Midbrain (tissue), 1 donor: ENCODE results near the gene PRR22.

Source experiments
- DNase-seq: peaks from one replicate; lab custom pipeline; 2025; lab: John Stamatoyannopoulos, UW

PRR22 gene

DNA sequence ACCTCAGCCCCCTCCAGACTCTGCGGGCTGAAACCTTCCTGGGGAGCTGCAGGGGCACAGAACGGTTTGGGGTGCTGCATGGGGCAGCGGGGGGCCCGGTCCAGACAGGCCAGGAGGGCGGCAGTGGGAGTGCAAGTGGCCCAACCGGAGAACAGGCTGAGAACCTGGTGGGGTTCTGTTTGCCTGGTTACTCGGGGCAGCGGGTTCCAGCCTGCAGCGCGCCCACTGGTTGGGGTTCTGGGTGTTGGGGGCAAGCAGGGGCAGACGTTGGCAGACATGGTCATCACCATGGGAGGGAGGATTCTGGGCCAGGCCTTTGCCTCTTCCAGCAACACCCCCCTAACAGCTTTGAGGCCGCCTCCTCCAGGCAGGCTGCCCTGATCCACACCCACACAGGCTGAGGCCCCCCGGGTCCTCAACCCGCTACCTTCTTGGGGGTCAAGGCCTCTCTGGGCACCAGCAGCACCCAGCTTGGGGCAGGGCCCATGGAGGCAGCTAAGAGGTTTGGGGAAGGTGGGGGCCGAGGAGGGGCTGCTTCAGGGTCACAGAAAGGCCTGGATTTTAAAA is at the start of gene PRR22:
Gene PRR22 (minus strand): TSS at position 166 of the 567 bp plus-strand sequence. CDS start 86 bp downstream, at position 80.
- no peak for DNase-seq

GRCh38 chr19:5832527-5833216 is 48.1 kb upstream of the PRR22 start:
- DNase-seq: no peak

DNA sequence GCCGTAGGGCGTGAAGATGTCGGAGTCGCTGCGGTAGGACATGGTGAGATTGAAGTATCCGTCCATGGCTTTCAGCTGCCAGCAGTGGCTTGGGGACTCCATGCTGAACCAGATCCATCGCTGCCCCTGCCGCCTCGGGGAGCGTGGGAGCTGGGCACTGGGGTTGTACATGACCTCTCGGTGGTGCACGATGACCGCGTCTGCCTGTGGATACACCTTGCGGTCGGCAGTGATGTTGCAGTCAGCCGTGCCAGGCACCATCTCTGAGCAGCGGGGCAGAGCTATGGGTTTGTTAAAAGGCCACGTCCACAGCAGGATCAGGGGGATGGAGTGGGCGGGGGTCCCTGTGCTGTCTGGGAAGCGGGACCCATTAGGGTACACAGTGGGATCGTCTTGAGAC is 47.5 kb upstream of the PRR22 start:
- no peak for DNase-seq

DNA sequence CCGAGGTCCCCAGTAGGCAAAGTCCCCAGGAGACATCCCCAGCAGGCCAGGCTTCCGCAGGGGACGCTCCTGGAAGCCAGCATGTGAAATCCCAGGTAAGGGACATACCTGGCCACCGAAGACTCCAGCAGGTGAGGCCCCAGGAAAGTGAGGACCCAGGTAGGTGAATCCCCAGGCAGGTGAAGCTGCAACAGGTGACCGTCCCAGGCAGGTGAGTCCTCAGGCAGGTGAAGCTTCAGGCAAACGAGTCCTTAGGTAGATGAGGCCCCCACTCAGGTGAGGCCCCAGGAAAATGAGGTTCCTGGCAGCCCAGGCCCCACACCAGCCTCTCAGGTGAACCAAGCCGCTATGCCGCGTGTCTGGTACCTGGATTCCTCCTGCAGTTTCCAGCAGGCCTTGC is 46.6 kb upstream of the PRR22 start:
- DNase-seq: no peak

- DNase-seq: no peak
Observed at GRCh38 chr19:5829567-5830310, 45.2 kb upstream of the PRR22 start.

DNA sequence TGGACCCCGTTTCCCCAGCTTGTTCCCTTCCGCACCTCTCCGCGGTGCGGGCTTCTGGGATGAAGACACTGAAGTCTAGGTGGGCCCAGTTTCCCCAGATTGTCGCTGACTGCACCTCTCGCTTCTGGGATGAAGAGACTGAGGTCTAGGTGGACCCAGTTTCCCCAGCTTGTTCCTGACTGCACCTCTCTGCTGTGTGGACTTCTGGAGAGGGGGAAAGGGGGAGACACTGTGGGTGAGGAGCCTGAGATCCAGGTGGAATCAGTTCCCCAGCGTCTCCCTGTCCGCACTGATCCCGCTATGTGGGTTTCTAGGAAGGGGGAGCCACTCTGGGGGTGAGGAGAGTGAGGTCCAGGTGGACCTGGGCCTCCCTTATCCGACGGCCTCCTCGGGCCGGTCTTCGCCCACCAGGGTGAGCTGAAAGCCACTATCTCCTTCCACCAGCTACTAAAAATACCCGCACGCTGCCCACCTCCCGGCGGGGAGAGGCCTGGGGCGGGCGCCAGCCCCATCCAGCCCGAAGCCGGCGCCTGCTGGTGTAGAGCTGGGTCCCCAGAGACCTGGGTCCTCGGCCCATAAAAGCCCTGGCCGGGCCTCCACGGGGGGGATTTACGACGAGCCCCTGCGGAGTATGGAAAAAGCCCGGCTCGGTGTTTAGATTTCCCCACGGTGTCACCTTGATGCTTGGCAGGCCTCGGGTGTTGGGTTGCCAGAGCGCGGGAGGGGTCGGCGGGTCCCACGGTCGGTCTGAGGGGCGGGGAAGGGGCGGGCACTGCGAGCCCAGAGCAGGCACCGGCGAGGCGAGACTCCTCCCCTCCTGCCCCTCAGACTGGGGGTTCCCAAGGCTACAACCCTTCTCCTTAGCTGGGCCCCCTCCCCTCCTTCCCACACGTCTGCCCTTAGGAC is 44.4 kb upstream of the PRR22 start:
- DNase-seq: no peak

DNA sequence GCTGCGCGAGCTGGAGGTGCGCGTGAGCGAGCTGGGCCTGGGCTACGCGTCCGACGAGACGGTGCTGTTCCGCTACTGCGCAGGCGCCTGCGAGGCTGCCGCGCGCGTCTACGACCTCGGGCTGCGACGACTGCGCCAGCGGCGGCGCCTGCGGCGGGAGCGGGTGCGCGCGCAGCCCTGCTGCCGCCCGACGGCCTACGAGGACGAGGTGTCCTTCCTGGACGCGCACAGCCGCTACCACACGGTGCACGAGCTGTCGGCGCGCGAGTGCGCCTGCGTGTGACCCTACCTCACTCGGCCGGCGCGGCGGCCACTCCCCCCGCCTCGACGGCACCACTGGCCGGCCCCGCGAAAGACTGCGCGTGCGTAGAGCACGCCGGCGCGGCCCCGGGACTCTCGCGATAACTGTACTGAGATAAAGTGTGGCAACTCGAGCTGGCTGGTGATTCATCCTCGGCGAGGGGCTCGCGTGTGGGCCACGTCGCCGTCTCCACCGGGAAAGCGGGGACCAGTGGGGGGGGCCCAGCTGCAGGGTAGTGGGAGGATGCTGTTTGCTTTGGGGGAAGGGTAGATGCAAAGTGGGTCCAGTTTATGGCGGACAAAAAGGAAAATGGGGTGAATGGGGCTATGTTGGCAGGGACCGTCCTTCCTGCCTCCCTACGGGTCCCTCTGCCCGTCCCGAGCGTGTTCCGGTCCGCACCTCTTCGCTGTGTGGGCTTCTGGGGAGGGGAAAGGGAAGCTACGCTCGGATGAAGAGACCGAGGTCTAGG is 43.5 kb upstream of the PRR22 start:
- peak; percentile 49 for DNase-seq

- DNase-seq: no peak
Observed at GRCh38 chr19:5827342-5827890, 42.9 kb upstream of the PRR22 start.

- DNase-seq: no peak
Observed at GRCh38 chr19:5826531-5827341, 42.2 kb upstream of the PRR22 start.

DNA sequence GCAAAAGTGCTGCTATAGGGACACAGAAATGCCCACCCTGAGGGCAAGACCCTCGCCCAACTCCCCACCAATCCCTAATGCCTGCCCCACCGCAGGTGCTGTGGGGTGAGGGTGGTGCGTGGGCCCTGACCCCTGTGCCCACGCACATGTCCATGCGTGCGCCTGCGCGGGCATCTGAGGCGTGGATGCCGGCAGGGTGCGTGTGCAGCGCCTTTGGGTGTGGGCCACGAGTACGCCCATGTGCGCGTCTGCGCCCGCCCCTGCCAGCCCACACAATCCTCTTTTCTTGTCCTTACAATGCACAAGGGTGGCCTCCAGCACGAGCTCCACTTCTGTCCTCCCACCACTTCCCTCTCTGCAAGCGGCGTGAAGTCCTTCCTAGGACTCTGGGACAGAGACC is 40.6 kb upstream of the PRR22 start:
- no peak for DNase-seq

DNA sequence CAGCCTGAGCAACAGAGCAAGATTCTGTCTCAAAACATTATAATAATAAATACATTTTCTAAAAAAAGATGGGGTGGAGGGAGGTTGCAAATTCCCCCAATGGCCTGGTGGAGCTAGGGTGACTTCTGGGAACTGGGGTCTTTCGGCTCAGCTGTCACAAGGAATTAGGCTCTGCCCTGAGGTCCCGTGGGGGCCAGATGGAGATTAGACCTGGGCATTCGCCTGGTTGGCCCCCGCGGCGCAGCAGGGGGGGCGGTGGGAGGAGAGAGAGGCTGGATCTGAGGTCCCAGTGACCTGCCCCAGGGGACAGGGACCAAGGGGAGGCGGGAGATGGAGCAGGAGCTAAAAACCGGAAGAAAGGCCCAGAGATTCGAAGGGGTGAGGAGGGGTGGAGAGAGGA is 40.2 kb upstream of the PRR22 start:
- no peak for DNase-seq

DNA sequence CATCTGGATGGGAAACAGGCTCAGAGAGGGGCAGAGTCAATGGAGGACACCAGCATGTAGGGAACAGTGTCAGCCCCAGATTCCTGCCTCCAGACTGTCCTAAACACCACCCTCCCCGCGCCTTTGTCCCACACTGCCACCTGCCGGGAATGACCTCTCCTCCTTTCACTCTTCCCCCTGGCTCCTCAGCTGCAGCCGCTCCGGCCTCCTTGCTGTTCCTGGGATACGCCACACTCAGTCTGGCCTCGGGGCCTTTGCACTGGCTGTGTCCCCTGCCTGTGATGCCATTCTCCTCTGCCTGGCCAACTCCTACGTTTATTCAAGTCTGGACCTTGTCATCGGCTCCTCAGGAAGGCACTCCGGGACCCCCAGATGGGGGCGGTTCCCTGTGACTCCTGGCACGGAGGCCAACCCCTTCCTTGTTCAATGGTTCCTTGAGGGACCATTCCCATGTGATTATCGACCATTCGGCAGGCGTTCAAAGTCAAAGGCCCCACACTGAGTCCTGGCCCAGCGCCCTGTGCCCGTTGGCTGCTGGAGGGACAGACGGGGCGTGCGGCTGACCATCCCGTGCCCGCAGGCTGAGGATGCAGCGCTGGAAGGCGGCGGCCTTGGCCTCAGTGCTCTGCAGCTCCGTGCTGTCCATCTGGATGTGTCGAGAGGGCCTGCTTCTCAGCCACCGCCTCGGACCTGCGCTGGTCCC is 39.2 kb upstream of the PRR22 start:
- no peak for DNase-seq

DNA sequence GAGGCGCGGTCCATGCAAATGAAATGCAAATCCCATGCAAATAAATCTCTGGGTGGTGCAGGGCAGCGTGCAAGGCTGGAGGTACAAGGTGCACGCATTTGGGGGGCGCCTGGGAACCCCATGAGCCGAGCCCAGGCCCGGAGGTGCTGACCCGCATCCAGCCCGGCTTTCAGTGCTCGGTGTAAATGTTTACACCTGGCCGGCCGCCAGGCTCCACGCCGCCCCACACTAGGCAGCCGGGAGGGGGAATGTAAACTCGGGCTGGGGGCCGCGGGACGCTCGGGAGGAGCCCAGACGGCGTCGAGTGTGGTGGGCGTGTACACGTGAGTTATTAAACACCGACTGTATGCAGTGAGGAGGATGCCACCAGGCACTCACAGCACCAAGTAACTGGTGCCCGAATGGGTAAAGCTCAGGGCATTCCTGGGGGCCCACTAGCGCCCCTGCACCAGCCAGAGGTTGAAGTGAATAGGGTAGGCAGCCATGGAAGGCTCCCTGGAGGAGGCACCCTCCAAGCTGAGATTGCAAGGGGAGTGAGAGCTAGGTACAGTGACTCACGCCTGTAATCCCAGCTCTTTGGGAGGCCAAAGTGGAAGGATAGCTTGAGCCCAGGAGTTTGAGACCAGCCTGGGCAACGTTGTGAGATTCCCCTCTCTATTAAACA is 37.8 kb upstream of the PRR22 start:
- no peak for DNase-seq

- DNase-seq: no peak
Observed at GRCh38 chr19:5821521-5822180, 37.1 kb upstream of the PRR22 start.

- no peak for DNase-seq
Observed at GRCh38 chr19:5820785-5821184, 36.2 kb upstream of the PRR22 start.

- DNase-seq: no peak
Observed at GRCh38 chr19:5818594-5818993, 34.0 kb upstream of the PRR22 start.

DNA sequence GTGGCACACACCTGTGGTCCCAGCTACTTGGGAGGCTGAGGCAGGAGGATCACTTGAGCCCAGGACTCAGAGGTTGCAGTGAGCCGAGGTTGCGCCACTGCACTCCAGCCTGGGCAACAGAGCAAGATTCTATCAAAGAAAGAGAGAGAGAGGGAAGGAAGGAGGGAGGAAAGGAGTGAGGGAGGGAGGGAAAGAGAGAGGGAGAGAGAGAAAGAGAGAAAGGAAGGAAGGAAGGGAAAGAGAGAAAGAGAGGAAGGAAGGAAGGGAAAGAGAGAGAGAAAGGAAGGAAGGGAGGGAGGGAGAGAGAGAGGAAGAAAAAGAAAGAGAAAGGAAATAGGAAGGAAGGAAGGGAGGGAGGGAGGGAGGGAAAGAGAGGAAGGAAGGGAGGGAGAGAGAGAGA is 32.7 kb upstream of the PRR22 start:
- DNase-seq: no peak

DNA sequence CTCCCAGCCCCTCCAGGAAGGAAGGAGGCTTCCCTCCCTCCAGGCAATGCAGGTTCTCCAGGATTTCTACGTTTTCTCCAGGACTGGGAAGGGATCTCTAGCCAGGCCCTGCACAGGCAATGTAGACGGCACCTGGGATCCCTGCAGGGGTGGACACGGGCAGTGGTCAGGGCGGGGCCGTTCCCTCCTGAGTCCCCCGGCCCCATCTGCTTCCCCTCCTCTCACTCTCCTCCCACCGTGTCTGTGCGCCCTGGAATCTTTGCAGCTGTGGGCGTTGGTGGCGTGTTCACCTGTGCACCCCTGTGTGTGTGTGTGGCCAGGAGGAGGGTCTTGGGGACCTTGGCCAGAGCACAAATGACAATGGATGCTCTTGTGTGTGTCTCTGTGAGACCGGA is 30.3 kb upstream of the PRR22 start:
- no peak for DNase-seq
